Tibial nerve (tissue), 4 donors: ENCODE results near the gene CASP9.

ENCODE experiments used
- CTCF ChIP-seq, 5 experiments: fragments of 200-600 bp in 3 of 5; fragments of 450-650 bp in 2 of 5; sonication (generic) in 3 of 5; IDR thresholded peaks; one replicate each; pipeline ENCODE4 v1.5.1; 2016 to 2019; ENCODE audit warnings: antibody characterized with exemption in 5 of 5, mild to moderate bottlenecking in 3 of 5, moderate library complexity in 2 of 5
- EP300 ChIP-seq, 2 donors: sonication (generic); formaldehyde crosslinking; IDR thresholded peaks; one replicate each; pipeline ENCODE4 v1.6.1; 2017; ENCODE audit warnings: antibody characterized with exemption in 2 of 2, mild to moderate bottlenecking in 1 of 2
- POLR2A ChIP-seq, 2 donors: fragments of 450-650 bp; IDR thresholded peaks; one replicate each; pipeline ENCODE4 v1.6.1; 2017; ENCODE audit warnings: antibody characterized with exemption in 2 of 2, mild to moderate bottlenecking in 2 of 2, moderate library complexity in 2 of 2

GRCh38 chr1:15485636-15486035, 38.4 kb downstream of the CASP9 start:
- TF ChIP-seq CTCF (IDR thresholded peaks at IDR 0.05) (no peak), EP300 (IDR thresholded peaks at IDR 0.05) (no peak), POLR2A (IDR thresholded peaks at IDR 0.05) (no peak)
